Measurements from ENCODE around the gene C1QL4.

The C1QL4 gene

DNA sequence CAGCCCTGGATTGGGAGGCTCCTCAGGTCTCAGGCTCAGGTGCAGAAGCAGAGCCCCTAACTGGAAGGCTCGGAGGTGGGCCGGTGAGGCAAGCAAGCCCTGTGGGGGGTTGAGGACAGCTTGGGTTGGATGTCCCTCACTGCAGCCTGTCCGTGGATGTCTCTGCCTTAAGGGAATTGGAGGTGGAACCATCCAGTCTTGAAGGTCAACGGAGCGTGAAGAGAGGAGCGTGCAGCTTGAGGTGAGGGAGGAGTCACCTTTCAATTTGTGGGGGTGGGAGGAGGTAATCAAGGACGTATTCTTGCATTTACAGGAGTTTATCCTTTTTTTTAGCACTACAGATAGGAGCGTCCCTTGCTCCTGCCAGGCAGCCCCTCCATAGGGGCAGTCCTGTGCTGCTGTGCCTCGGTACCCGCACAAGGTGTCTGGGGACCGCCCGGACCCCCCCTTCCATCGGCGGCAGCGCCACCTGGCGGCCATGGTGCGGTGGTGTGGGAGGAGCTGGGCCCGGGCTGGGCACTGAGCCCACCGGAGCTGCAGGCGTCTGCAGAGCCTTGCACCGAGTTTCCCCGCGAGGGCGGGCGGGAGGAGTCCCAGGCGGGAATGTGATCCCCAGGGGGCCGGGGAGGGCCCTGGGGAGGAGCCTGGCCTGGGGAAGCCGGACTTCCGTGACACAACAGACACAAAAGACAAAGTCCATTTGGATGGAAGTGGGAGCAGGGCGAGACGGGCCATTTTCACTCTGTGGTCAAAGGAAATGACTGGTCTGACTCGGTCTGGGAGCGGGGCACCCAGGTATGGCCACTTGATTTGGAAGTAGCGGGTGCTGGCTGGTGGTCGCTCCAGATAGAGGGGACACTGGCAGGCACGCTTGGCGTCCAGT is 10.6 kb upstream of the C1QL4 start:
- DNase-seq (ENCODE audit: insufficient read length, low spot score) (peak; percentile 93), FAIRE-seq (no peak)
- TF ChIP-seq, protein P1, sequence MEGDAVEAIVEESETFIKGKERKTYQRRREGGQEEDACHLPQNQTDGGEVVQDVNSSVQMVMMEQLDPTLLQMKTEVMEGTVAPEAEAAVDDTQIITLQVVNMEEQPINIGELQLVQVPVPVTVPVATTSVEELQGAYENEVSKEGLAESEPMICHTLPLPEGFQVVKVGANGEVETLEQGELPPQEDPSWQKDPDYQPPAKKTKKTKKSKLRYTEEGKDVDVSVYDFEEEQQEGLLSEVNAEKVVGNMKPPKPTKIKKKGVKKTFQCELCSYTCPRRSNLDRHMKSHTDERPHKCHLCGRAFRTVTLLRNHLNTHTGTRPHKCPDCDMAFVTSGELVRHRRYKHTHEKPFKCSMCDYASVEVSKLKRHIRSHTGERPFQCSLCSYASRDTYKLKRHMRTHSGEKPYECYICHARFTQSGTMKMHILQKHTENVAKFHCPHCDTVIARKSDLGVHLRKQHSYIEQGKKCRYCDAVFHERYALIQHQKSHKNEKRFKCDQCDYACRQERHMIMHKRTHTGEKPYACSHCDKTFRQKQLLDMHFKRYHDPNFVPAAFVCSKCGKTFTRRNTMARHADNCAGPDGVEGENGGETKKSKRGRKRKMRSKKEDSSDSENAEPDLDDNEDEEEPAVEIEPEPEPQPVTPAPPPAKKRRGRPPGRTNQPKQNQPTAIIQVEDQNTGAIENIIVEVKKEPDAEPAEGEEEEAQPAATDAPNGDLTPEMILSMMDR (IDR thresholded peaks at IDR 0.05; ENCODE audit: insufficient read depth, missing control alignments), result peak; percentile 74

GRCh38 chr12:49346659-49347310 is 9.8 kb upstream of the C1QL4 start, which contains the start of gene DNAJC22:
Gene DNAJC22, plus strand, starts transcription at chr12:49346888. Its CDS starts 1,985 bp downstream, at chr12:49348873.
- FAIRE-seq, result no peak
- TF ChIP-seq, protein P1 (IDR thresholded peaks at IDR 0.05; ENCODE audit: insufficient read depth, missing control alignments), result no peak
- DNase-seq (ENCODE audit: insufficient read length, low spot score), result no peak

GRCh38 chr12:49345825-49346658 is 9.1 kb upstream of the C1QL4 start:
- FAIRE-seq (no peak), DNase-seq (ENCODE audit: insufficient read length, low spot score) (no peak)
- TF ChIP-seq, protein P1 (IDR thresholded peaks at IDR 0.05; ENCODE audit: insufficient read depth, missing control alignments), result no peak

DNA sequence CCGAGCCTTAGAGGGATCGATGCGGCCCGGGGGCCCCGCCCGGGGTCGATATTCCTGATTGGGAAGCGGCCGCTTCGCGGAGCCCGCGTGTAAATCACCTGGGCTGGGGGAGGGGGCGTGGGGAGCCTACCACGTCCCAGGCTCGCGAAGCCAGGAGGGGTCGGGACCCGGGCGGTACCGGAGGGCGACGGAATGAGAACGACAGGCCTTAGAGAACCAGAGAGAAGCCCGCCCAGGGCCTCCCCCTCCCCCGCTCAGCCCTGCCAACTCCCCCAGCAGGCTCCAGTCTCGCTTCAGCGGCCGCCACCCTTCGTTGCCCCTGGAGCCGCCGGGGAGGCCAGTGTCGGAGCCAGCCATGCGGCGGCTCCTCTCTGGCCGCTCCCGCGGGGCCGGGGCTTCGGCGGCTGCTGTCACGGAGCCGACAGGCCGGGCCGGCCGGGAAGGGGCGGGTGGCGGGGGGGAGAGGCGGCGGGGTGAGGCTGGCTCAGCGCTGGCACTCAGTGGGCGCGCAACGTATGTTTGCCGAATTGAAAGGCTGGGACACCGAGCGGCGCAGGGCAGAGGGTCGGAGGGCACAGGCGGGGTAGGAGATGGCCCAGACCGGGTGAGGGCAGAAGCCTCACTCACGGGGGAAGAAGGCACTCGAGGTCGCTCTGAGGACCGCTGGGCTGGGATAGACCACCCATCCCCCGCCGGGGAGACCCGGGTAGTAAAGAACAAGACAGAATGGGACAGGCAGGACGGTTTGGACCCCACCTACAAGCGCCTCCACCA is 8.2 kb upstream of the C1QL4 start:
- TF ChIP-seq, protein P1 (IDR thresholded peaks at IDR 0.05; ENCODE audit: insufficient read depth, missing control alignments), result no peak
- DNase-seq (ENCODE audit: insufficient read length, low spot score), result no peak
- no peak for FAIRE-seq

DNA sequence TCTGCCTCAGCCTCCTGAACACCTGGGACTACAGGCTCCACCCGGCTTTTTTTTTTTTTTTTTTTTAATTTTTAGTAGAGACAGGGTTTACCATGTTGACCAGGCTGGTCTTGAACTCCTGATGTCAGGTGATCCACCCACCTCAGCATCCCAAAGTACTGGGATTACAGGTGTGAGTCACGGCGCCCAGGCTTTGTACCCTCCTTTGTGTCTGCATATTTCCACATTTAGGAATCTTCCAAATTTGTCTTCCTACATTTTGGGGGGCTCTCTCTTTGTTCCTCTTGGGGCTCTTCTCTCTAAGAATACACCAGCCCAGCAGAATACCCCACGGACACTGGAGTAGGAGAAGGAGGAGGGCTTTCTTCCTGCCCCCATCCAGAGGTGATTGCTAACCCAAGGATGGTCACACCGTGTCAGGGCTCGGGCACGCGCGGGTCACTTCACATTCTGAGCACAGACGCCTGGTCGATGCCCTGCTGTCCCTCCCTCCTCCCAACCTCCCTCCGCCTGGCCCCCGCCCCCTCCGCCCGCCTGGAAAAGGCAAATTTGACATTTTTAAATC is 7.6 kb upstream of the C1QL4 start:
- TF ChIP-seq, protein P1 (IDR thresholded peaks at IDR 0.05; ENCODE audit: insufficient read depth, missing control alignments), result no peak
- DNase-seq (ENCODE audit: insufficient read length, low spot score) (no peak), FAIRE-seq (no peak)

Measured in D721Med (cell line).